ENCODE results near the gene ADAMTS2.

The ADAMTS2 gene

GRCh38 chr5:179231309-179231708 is 114.0 kb downstream of the ADAMTS2 start:
- ATAC-seq (replicated peaks) (no peak), DNase-seq (no peak)
- Mint-ChIP-seq H3K27ac (no peak overlapping the region), H3K9me3 (peaks cover 0 to 4% of the 10 kb centered on the region in 2 donors), H3K36me3 (no peaks in the 10 kb centered on the region), H3K4me3 (no peak overlapping the region), H3K4me1 (no peaks in the 10 kb centered on the region), H3K27me3 (peaks cover 14 to 15% of the 10 kb centered on the region in 2 donors)

- ATAC-seq (replicated peaks): no peak
- no peaks in the 10 kb centered on the region for H3K4me1 Mint-ChIP-seq
- peaks cover 13 to 14% of the 10 kb centered on the region in 2 donors for H3K27me3 Mint-ChIP-seq
- peaks cover 1 to 3% of the 10 kb centered on the region in 2 donors for H3K9me3 Mint-ChIP-seq
- DNase-seq: no peak
- H3K36me3 Mint-ChIP-seq: no peaks in the 10 kb centered on the region
- no peak overlapping the region for H3K4me3 Mint-ChIP-seq
- H3K27ac Mint-ChIP-seq: no peak overlapping the region
These were observed 115.2 kb downstream of the ADAMTS2 start for GRCh38 chr5:179230061-179230461.

GRCh38 chr5:179229331-179229831 is 115.9 kb downstream of the ADAMTS2 start:
- ATAC-seq (replicated peaks): no peak
- peaks cover 1 to 4% of the 10 kb centered on the region in 2 donors for H3K36me3 Mint-ChIP-seq
- no peaks in the 10 kb centered on the region for H3K4me1 Mint-ChIP-seq
- DNase-seq: no peak
- no peak overlapping the region for H3K4me3 Mint-ChIP-seq
- H3K27me3 Mint-ChIP-seq: peaks cover 6 to 7% of the 10 kb centered on the region in 2 donors
- H3K27ac Mint-ChIP-seq: no peak overlapping the region
- peaks cover 5 to 8% of the 10 kb centered on the region in 2 donors for H3K9me3 Mint-ChIP-seq

- no peak for ATAC-seq (replicated peaks)
- peaks cover 4 to 5% of the 10 kb centered on the region in 2 donors for H3K36me3 Mint-ChIP-seq
- no peak for DNase-seq
- no peaks in the 10 kb centered on the region for H3K27me3 Mint-ChIP-seq
- no peak overlapping the region for H3K4me3 Mint-ChIP-seq
- no peaks in the 10 kb centered on the region for H3K4me1 Mint-ChIP-seq
- H3K27ac Mint-ChIP-seq: no peak overlapping the region
- peaks cover 10 to 16% of the 10 kb centered on the region in 2 donors for H3K9me3 Mint-ChIP-seq
These were observed 116.7 kb downstream of the ADAMTS2 start for GRCh38 chr5:179228341-179229121.

GRCh38 chr5:179227580-179228311 is 117.5 kb downstream of the ADAMTS2 start:
- ATAC-seq (replicated peaks) (no peak), DNase-seq (no peak)
- Mint-ChIP-seq H3K36me3 (peaks cover 4 to 5% of the 10 kb centered on the region in 2 donors), H3K27me3 (no peaks in the 10 kb centered on the region), H3K4me3 (no peak overlapping the region), H3K4me1 (no peaks in the 10 kb centered on the region), H3K9me3 (peaks cover 17 to 24% of the 10 kb centered on the region in 2 donors), H3K27ac (no peak overlapping the region)

GRCh38 chr5:179227229-179227579 is 118.1 kb downstream of the ADAMTS2 start:
- H3K27ac Mint-ChIP-seq: no peak overlapping the region
- DNase-seq (no peak), ATAC-seq (replicated peaks) (no peak)
- H3K4me3 Mint-ChIP-seq: no peak overlapping the region
- peaks cover 4 to 5% of the 10 kb centered on the region in 2 donors for H3K36me3 Mint-ChIP-seq
- peaks cover 17 to 25% of the 10 kb centered on the region in 2 donors for H3K9me3 Mint-ChIP-seq
- no peaks in the 10 kb centered on the region for H3K27me3 Mint-ChIP-seq
- H3K4me1 Mint-ChIP-seq: no peaks in the 10 kb centered on the region

GRCh38 chr5:179226696-179227095 is 118.6 kb downstream of the ADAMTS2 start:
- no peaks in the 10 kb centered on the region for H3K4me1 Mint-ChIP-seq
- no peak for DNase-seq
- peaks cover 17 to 25% of the 10 kb centered on the region in 2 donors for H3K9me3 Mint-ChIP-seq
- H3K4me3 Mint-ChIP-seq: no peak overlapping the region
- peaks cover 0 to 3% of the 10 kb centered on the region in 2 donors for H3K27me3 Mint-ChIP-seq
- ATAC-seq (replicated peaks): no peak
- peaks cover 4 to 5% of the 10 kb centered on the region in 2 donors for H3K36me3 Mint-ChIP-seq
- no peak overlapping the region for H3K27ac Mint-ChIP-seq

GRCh38 chr5:179225387-179225786 is 119.9 kb downstream of the ADAMTS2 start:
- Mint-ChIP-seq H3K27me3 (peaks cover 4 to 10% of the 10 kb centered on the region in 2 donors), H3K4me3 (no peak overlapping the region), H3K9me3 (peaks cover 17 to 25% of the 10 kb centered on the region in 2 donors), H3K4me1 (no peaks in the 10 kb centered on the region), H3K27ac (no peak overlapping the region), H3K36me3 (peaks cover 4 to 5% of the 10 kb centered on the region in 2 donors)
- ATAC-seq (replicated peaks) (no peak), DNase-seq (no peak)

GRCh38 chr5:179224741-179225140 is 120.5 kb downstream of the ADAMTS2 start:
- no peak overlapping the region for H3K27ac Mint-ChIP-seq
- peaks cover 4 to 11% of the 10 kb centered on the region in 2 donors for H3K27me3 Mint-ChIP-seq
- no peak overlapping the region for H3K4me3 Mint-ChIP-seq
- H3K9me3 Mint-ChIP-seq: peaks cover 17 to 25% of the 10 kb centered on the region in 2 donors
- no peak for DNase-seq
- ATAC-seq (replicated peaks): no peak
- H3K4me1 Mint-ChIP-seq: no peaks in the 10 kb centered on the region
- peaks cover 4 to 5% of the 10 kb centered on the region in 2 donors for H3K36me3 Mint-ChIP-seq

GRCh38 chr5:179223961-179224360 is 121.3 kb downstream of the ADAMTS2 start:
- DNase-seq: no peak
- Mint-ChIP-seq H3K27me3 (peaks cover 4 to 11% of the 10 kb centered on the region in 2 donors), H3K27ac (no peak overlapping the region), H3K4me1 (no peaks in the 10 kb centered on the region), H3K4me3 (no peak overlapping the region), H3K36me3 (peaks cover 4 to 5% of the 10 kb centered on the region in 2 donors), H3K9me3 (peaks cover 17 to 25% of the 10 kb centered on the region in 2 donors)
- ATAC-seq (replicated peaks): no peak

- ATAC-seq (replicated peaks) (no peak), DNase-seq (no peak)
- peaks cover 4 to 11% of the 10 kb centered on the region in 2 donors for H3K27me3 Mint-ChIP-seq
- H3K4me3 Mint-ChIP-seq: no peak overlapping the region
- H3K4me1 Mint-ChIP-seq: no peaks in the 10 kb centered on the region
- no peak overlapping the region for H3K27ac Mint-ChIP-seq
- H3K9me3 Mint-ChIP-seq: peaks cover 17 to 25% of the 10 kb centered on the region in 2 donors
- peaks cover 4 to 5% of the 10 kb centered on the region in 2 donors for H3K36me3 Mint-ChIP-seq
These were observed 121.7 kb downstream of the ADAMTS2 start for GRCh38 chr5:179223528-179223927.

GRCh38 chr5:179222246-179223017 is 122.8 kb downstream of the ADAMTS2 start:
- peaks cover 4 to 5% of the 10 kb centered on the region in 2 donors for H3K36me3 Mint-ChIP-seq
- ATAC-seq (replicated peaks): no peak
- peaks cover 4 to 11% of the 10 kb centered on the region in 2 donors for H3K27me3 Mint-ChIP-seq
- H3K9me3 Mint-ChIP-seq: peaks cover 17 to 25% of the 10 kb centered on the region in 2 donors
- DNase-seq: no peak
- no peak overlapping the region for H3K27ac Mint-ChIP-seq
- no peaks in the 10 kb centered on the region for H3K4me1 Mint-ChIP-seq
- no peak overlapping the region for H3K4me3 Mint-ChIP-seq

GRCh38 chr5:179221877-179222220 is 123.4 kb downstream of the ADAMTS2 start:
- peaks cover 17 to 25% of the 10 kb centered on the region in 2 donors for H3K9me3 Mint-ChIP-seq
- DNase-seq: no peak
- H3K4me1 Mint-ChIP-seq: no peaks in the 10 kb centered on the region
- ATAC-seq (replicated peaks): no peak
- H3K36me3 Mint-ChIP-seq: peaks cover 4 to 5% of the 10 kb centered on the region in 2 donors
- H3K27me3 Mint-ChIP-seq: peaks cover 4 to 11% of the 10 kb centered on the region in 2 donors
- no peak overlapping the region for H3K4me3 Mint-ChIP-seq
- no peak overlapping the region for H3K27ac Mint-ChIP-seq
